GM19351 (cell line): ENCODE measurements around the gene ZBTB7C.

Source experiments
- ATAC-seq: cut with Tn5 transposase; IDR thresholded peaks from one replicate; pipeline ENCODE4 v1.9.1; 2021; ENCODE audit warnings: mild to moderate bottlenecking, moderate library complexity; ENCODE audit not compliant: unreplicated experiment

Gene ZBTB7C

DNA sequence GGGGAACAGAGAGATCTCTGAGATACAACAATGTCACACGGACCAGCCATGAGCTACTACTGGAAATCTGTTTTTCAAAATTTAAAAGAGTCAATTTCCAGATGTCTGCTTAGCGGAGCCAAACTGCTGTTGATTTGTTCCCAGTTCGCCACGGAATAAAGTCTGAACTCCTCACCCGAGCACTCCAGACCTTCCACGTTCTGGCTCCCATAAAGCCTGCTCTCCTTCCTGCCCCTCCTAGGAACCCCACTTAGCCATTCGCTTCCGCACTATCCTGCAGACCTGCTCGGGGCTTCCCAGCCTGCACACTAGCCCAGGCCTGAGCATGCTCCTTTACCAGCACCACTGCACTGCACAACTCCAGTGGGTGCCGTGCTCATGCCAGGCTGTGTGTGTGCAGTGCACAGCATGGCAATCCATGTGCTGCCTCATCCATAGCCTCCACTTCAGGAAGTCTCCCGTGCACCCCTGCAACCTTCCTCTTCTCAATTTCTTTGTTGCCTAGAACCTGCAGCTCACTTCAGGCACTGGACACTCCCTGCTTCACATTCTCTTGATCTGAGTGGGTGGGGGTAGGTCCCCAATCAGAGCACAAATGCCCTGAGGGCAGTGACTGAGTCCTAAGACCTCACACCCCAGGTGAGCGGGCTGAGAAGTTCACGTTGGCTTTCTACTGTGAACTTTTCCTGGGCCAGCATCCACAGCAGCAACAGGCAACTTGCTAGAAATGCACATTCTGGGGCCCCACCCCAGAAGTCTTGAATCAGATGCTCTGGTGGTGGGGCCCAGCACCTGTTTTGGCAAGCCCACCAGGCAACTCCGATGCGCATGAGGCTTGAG, 53.7 kb downstream of the ZBTB7C start:
- no peak for ATAC-seq

DNA sequence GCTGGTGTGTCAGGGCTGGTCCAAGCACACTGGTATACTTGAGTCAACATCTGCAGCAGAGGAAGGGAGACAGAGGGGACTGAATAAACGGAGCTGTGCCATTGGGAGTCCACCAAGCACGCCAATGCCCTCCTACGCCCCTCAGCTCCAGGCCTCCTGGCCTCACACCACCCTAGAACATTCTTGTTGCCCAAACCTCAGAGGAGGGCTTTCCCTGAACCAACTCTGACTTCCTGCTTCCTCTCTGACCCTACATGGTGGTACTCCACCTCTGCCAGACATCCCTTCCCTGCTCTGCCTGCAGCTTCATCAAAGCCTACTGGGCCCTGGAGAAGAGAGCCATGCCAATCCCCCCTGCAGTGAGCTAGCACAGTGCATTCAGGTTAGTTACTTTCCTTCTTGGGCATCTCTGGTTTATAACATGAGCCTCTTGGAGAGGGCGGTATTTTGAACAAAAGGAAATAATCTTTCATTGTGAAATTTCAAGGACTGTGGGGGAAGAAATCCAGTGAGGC, 54.4 kb downstream of the ZBTB7C start:
- no peak for ATAC-seq

GRCh38 chr18:48352051-48352755, 57.0 kb downstream of the ZBTB7C start:
- no peak for ATAC-seq

GRCh38 chr18:48351216-48352050, 57.8 kb downstream of the ZBTB7C start:
- no peak for ATAC-seq

DNA sequence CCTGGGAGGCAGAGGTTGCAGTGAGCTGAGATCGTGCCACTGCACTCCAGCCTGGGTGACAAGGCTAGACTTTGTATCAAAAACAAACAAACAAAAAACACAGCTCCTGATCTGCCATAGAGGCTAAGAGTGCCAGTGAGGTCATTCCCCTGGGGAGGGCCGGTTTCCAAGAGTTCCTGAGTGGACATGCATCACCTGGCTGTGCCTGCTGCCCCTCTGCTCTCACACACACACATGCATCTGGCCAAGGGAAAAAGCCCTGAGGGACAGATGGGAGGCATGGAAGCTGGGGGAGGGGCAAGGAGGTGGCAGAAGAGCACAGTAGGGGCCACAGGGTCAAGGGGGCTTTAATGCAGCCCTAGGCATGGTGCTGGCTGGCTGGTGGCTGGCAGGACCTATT, 60.4 kb downstream of the ZBTB7C start:
- no peak for ATAC-seq

GRCh38 chr18:48347756-48348326, 61.3 kb downstream of the ZBTB7C start:
- ATAC-seq = no peak

- ATAC-seq = no peak
Observed at GRCh38 chr18:48345596-48345995, 63.6 kb downstream of the ZBTB7C start.

- no peak for ATAC-seq
Observed at GRCh38 chr18:48342581-48342980, 66.6 kb downstream of the ZBTB7C start.

DNA sequence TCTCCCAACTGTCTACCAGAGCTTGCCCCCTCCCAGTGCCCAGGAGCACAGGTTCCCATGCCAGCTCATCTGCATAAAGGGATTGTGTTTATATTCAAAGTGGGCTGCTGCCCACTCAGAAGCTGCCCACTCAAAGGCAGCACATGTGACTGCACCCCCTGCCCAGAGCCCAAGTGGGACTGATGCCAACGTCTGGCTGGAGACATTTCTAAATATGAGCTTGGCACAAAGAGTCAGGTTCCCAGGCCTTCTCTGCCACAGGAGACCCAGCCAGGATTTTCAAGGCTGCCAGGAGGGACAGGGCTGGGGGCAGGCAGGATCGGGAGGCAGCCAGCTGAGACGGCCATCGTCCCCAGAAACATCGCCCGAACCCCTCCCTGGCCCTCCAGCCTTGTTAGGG, 67.1 kb downstream of the ZBTB7C start:
- no peak for ATAC-seq

- no peak for ATAC-seq
Observed at GRCh38 chr18:48340560-48340959, 68.6 kb downstream of the ZBTB7C start.

DNA sequence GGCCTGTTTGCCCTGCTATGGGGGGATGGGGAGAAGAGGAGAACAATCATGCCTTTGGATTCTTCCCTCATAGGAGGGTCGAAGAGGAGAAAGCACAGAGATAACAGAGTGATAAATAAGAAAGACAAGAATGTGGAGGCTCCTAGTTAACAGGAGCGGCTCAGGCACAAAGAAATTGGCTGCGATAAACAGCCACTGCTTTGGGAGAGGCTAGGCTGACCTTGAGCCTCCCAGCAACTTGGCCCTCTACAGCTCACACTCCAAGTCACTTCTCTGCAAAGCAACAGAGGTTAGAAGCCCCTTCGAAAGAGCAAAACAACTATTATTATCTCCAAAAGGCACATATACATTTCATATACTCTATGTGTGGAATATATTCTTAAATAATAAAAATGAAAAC, 69.5 kb downstream of the ZBTB7C start:
- no peak for ATAC-seq

DNA sequence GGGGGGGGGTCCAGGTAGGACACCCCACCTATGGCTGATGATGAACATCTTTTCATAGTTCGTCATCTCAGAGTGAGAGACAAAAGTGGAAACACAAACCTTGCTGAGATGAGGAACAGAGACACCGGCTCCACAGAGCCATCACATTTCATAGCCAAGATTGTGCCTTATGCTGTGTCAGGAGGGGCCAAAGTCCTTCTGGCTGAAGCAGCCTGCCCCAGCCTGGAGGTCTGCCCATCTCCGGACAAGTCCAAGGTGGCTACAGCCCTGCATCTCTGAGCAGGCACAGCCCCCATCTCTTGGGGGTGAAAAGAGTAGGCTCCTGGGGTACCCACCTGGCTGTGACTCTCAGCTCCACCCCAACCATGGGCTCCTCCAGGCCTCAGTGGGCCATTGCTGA, 70.3 kb downstream of the ZBTB7C start:
- ATAC-seq = no peak

GRCh38 chr18:48337053-48337452, 72.1 kb downstream of the ZBTB7C start:
- no peak for ATAC-seq

GRCh38 chr18:48336332-48336731, 72.9 kb downstream of the ZBTB7C start:
- ATAC-seq = no peak

DNA sequence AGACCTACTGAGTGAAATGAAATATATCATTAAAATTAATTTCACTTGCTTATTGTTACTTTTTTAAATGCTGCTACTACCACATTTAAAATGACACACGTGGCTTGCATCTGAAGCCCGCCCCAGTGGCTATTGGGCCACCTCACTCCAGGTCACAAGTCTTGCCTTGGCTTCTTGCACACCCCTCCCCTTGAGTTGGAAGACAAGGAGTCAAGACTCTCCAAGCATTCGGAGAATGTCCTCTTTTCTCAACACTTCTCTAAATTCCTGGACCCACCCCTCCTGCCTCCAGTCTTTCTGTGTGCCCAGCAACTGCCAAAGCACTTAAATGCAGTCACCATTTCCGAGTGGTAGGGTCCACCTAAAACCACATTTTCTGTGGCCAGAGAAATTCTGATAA, 73.4 kb downstream of the ZBTB7C start:
- no peak for ATAC-seq

DNA sequence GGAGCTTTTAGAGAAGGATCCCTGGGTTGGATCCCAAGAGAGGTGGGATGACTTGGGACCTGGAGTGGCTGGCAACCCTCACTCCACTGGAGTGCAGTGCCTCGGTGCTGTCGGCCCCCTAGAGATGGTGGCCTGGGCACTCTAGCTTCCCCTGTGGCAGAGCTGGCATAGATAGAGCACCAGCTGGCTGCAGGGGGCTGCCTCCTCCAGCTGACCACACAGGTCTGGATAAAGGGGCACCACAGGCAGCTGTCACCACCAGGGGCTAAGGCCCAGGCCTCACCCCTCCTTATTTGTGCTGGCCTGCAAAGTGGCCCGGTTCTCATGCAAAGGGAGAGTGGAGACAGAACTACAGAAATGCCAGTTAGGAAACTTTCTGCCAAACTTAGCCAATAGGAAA, 74.3 kb downstream of the ZBTB7C start:
- no peak for ATAC-seq

DNA sequence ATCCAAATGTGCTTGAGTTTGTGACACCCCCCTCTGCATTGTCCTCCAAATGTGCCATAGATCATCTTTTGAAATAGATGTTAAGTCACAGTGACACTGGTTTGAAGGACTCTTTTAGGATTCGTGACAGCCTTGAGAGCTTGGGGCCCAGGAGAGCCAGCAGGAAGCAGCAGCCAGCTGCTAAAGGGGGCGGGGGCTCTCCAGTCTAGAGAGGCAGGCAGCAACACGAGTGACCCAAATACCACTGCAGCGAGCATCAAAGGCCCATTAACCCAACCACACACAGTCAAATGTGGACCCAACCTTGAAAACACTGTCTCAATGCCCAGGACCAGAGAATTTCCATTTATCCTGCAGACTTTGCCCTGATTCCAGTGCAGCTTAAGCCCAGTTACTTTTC, 75.6 kb downstream of the ZBTB7C start:
- no peak for ATAC-seq

GRCh38 chr18:48330016-48330991, 78.9 kb downstream of the ZBTB7C start:
- no peak for ATAC-seq

GRCh38 chr18:48328473-48329210, 80.5 kb downstream of the ZBTB7C start:
- ATAC-seq = no peak
